ENCODE results near the gene HOXD3. TPM values are rescaled to one million over a fixed set of nuclear protein-coding genes. Genes with fewer than 3 reads are reported as not detected.

The HOXD3 gene
- total and polyA plus RNA-seq, 9 of the 15 experiments (the other 6 are each of a cell fraction or from before 2014, with no cell fraction given) = not detected

GRCh38 chr2:176140513-176141317 lies 16.4 kb upstream of the HOXD3 start (continued):
- no peak for TF ChIP-seq CREB3 (tag; conservative IDR thresholded peaks at IDR 0.05; ENCODE audit: low read depth)

GRCh38 chr2:176142281-176142680 lies 14.8 kb upstream of the HOXD3 start:
- no peaks in the 10 kb centered on the region for H3K79me2 ChIP-seq (ENCODE audit: control insufficient read depth, insufficient read depth, low read length)
- CTCF ChIA-PET (ENCODE audit: low intra/inter-chr PET ratio) = interaction anchor here (0.7 kb wide), 1 partner anchor 1462 kb away, joined by 4 read pairs; no protein-coding TSS in a partner anchor
- no peaks in the 10 kb centered on the region; the same call in 1 of the 2 replicates for H4K20me1 ChIP-seq (replicated peaks; ENCODE audit: control insufficient read depth, insufficient read depth, low read length)

More at GRCh38 chr2:176142281-176142680, 14.8 kb upstream of the HOXD3 start:
- in situ Hi-C loops (cut with MboI) = loop anchor here (5.0 to 25.0 kb wide), 3 partner anchors 315 to 1620 kb away; no protein-coding TSS in a partner anchor
- Histone ChIP-seq H3K36me3 (ENCODE audit: control insufficient read depth, insufficient read depth, low read length) (no peaks in the 10 kb centered on the region), H3K9me1 (ENCODE audit: control insufficient read depth, insufficient read depth, low read length) (no peaks in the 10 kb centered on the region), H3K9ac (ENCODE audit: insufficient read depth in 1 of 2, low read depth in 2 of 2, low read length in 2 of 2) (no peak overlapping the region), H3K9me3 (replicated peaks; ENCODE audit: control insufficient read depth, insufficient read depth, low read depth, low read length) (no peaks in the 10 kb centered on the region; the same call in 1 of the 2 replicates), H3K27me3 (ENCODE audit: control insufficient read depth in 2 of 2, insufficient read depth in 2 of 2, low read length in 2 of 2) (peaks cover 25 to 35% of the 10 kb centered on the region in 2 experiments; a peak in 4 of 5 replicates), H3K27ac (ENCODE audit: extremely low read depth, low read depth, low read length) (no peak overlapping the region), H3K4me3 (no peak overlapping the region), H3K4me2 (ENCODE audit: insufficient read depth, low read length) (no peak overlapping the region), H2AFZ (ENCODE audit: low read depth, low read length) (no peak overlapping the region), H3K4me1 (replicated peaks in 1 of 2; ENCODE audit: control insufficient read depth in 2 of 2, insufficient read depth in 2 of 2, low read length in 2 of 2) (peaks cover 0 to 9% of the 10 kb centered on the region in 2 experiments; a peak in 2 of 5 replicates)
- POLR2A ChIA-PET = interaction anchor here (0.5 kb wide), 1 partner anchor 33 kb away, joined by 5 read pairs; no protein-coding TSS in a partner anchor
- DNase-seq (ENCODE audit: extremely low read depth in 1 of 4, low spot score in 3 of 4) (no peak), FAIRE-seq (no peak), ATAC-seq (no peak)
- intact Hi-C loops (cut with micrococcal nuclease) = loop anchor here (10.0 kb wide), 2 partner anchors 233 to 1613 kb away; no protein-coding TSS in a partner anchor
- TF ChIP-seq OTX1 (CRISPR knock-in tag; IDR thresholded peaks at IDR 0.05) (no peak), MTA3 (IDR thresholded peaks at IDR 0.05; ENCODE audit: borderline replicate concordance) (no peak), SOX6 (IDR thresholded peaks at IDR 0.05) (no peak), ZC3H4 (CRISPR knock-in tag; IDR thresholded peaks at IDR 0.05; ENCODE audit: borderline replicate concordance) (no peak), KDM5B (IDR thresholded peaks at IDR 0.05; ENCODE audit: insufficient replicate concordance, low read depth, low read length) (no peak), TAL1 (IDR thresholded peaks at IDR 0.05) (no peak), WHSC1 (IDR thresholded peaks at IDR 0.05; ENCODE audit: low read length) (no peak), PHB2 (IDR thresholded peaks at IDR 0.05; ENCODE audit: low read depth) (no peak), GTF2B (IDR thresholded peaks at IDR 0.05; ENCODE audit: extremely low read depth, insufficient read length) (no peak), ZNF165 (CRISPR knock-in tag; IDR thresholded peaks at IDR 0.05; ENCODE audit: borderline replicate concordance) (no peak)
- 0% methylated on average over 2 of the region's 2 CpGs for WGBS (ENCODE audit: insufficient coverage, low coverage, missing lambda C conversion rate)
- BruUV-seq (replicated peaks) = no TSS peak

Data from K562 (cell line).